ES-I3 (cell line): ENCODE data around the gene ZFYVE16.
"Not testable (repeated sequence)": the region's sequence is repeated elsewhere in the genome, so short reads cannot be mapped to it uniquely, and the experiment has no call there.

Experiments
- H3K36me3 ChIP-seq: 2 replicates; pipeline ENCODE4 v1.6.1; 2013; ENCODE audit warnings: mild to moderate bottlenecking, low read length, control low read depth, moderate library complexity; ENCODE audit not compliant: insufficient read depth
- H3K4me1 ChIP-seq: 2 replicates; pipeline ENCODE4 v1.6.1; 2013; ENCODE audit warnings: mild to moderate bottlenecking, control low read depth, low read length; ENCODE audit not compliant: insufficient read depth
- H3K9ac ChIP-seq: 2 replicates; pipeline ENCODE4 v1.6.1; 2013; ENCODE audit warnings: low read depth, mild to moderate bottlenecking, low read length, moderate library complexity
- H3K9me3 ChIP-seq: 2 replicates; pipeline ENCODE4 v1.6.1; 2013; ENCODE audit warnings: mild to moderate bottlenecking, low read length, moderate library complexity; ENCODE audit not compliant: control insufficient read depth, insufficient read depth

The ZFYVE16 gene

DNA sequence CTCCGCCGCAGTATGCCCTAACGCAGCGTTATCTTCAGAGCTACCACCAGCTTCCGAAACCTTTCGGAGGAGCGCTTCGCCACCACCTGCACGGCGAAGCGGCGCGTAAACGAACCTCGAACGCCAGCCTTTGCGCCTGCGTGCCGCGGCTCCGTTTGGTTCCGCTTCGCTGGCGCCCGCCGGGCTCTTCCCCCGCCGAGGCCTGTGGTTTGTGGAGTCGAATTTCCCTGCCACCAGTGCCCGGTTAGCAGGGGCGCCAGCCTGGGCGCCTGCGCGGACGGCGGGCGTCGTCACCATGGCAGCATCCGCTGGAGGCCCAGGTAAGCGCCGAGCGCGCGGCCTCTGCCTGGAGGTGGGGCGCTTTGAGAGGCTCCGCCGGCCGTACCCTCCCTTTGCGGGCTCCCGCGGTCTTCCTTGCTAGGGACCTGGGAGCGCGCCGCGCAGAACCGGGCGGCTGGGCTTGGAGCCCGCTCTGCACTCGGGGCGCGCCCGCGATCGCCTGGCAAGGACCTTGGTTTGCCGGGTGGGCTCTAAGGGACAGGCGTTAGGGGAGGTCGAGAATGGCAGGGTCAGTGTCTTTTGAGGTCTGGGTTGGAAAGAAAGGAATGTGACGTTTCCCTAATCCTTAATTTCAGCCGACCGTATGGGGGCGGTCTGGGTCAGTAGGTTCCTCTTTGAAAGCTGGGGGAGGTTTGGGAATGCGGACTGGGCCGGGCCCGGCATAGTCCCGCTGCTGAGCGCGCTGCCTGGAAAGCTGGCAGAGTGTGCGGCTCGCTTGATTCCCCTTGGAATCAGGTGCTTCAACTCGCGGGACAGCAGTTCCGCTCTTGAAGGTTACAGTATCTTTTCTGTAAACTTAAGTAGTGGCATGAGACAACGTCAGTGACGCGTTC, 80.2 kb downstream of the ZFYVE16 start, which contains the start of gene FAM151B:
Gene FAM151B (plus strand): TSS at position 272 of the 893 bp plus-strand sequence. CDS start 24 bp downstream, at position 296.
- Histone ChIP-seq H3K9ac (peak within 1 kb of the TSS; percentile 63), H3K4me1 (no peaks in the 10 kb centered on the region), H3K36me3 (no peaks in the 10 kb centered on the region), H3K9me3 (no peaks in the 10 kb centered on the region)

DNA sequence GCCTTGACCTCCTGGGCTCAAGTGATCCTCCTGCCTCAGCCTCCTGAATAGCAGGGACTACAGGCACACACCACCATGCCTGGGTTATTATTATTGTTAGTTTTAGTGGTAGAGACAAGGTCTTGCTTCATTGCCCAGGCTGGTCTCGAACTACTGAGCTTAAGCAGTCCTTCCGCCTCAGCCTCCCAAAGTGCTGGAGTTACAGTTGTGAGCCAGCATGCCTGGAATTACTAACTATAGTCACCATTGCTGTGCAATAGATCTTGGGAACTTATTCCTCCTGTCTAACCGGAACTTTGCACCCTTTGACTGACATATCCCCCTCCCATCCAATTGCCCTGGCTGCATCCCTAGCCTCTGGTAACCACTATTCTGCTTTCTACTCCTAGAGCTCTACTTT, 83.4 kb downstream of the ZFYVE16 start:
- H3K36me3 ChIP-seq: no peaks in the 10 kb centered on the region
- H3K4me1 ChIP-seq: no peaks in the 10 kb centered on the region
- no peaks in the 10 kb centered on the region for H3K9me3 ChIP-seq
- no peak overlapping the region for H3K9ac ChIP-seq

DNA sequence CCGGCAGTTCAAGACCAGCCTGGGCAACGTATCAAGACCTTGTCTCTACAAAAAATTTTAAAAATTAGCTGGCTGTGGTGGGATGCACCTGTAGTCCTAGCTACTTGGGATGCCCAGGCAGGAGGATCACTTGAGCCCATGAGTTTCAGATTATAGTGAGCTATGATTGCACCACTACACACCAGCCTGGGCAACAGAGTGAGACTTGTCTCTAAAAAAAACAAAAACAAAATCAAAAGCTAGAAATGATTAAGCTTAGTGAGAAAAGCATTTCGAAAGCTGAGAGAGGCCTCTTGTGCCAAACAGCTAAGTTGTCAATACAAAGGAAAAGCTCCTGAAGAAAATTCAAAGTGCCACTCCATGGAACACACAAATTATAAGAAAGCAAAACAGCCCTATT, 84.9 kb downstream of the ZFYVE16 start:
- no peak overlapping the region for H3K9ac ChIP-seq
- no peaks in the 10 kb centered on the region for H3K9me3 ChIP-seq
- no peaks in the 10 kb centered on the region for H3K36me3 ChIP-seq
- no peaks in the 10 kb centered on the region for H3K4me1 ChIP-seq

DNA sequence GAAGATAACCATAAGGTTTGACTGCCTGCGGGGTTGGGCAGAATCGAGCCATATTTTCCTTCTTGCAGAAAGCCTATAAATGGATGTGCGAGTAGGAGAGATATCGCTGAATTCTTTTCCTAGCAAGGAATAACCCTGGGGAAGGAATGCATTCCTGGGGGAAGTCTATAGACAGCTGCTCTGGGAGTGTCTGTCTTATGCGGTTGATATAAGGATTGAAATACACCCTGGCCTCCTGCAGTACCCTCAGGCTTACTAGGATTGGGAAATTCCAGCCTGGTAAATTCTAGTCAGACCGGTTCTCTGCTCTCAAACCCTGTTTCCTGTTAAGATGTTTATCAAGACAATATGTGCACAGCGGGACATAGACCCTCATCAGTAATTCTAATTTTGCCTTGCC, 85.6 kb downstream of the ZFYVE16 start:
- not testable (repeated sequence) for H3K36me3 ChIP-seq, H3K9ac ChIP-seq, H3K4me1 ChIP-seq, H3K9me3 ChIP-seq

DNA sequence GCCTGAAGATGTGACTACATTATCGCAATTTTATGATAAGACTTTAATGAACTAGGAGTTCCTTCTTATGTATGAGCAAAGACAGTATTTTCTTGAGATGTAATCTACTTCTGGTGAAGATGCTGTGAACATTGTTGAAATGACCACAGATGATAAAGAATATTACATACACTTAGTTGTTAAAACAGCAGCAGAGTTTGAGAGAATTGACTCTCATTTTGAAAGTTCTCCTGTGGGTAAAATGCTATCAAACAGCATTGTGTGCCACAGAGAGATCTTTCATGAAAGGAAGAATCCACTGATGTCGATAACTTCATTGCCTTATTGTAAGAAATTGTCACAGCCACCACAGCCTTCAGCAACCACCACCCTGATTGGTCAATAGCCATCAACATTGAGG, 88.0 kb downstream of the ZFYVE16 start:
- Histone ChIP-seq H3K36me3 (no peaks in the 10 kb centered on the region), H3K4me1 (no peaks in the 10 kb centered on the region), H3K9ac (no peak overlapping the region), H3K9me3 (no peaks in the 10 kb centered on the region)

DNA sequence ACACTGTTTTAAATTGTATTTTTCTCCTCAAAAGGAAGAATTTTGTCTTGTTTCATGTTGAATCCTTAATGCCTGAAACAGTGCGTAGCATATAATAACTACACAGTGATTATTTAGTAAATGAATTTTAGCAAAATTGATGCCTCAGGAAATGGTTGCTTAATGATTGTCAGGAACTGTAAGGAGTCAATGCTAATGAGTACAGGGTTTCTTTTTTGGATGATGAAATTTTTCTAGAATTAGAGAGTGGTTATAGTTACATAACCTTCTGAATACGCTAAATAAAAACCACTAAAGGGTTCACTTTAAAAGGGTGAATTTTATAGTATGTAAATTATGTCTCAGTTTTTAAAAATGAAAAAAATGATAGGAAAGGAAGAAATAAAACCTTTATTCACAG, 94.9 kb downstream of the ZFYVE16 start:
- Histone ChIP-seq H3K36me3 (no peaks in the 10 kb centered on the region), H3K9ac (no peak overlapping the region; the same call in 1 of the 2 replicates), H3K9me3 (no peaks in the 10 kb centered on the region), H3K4me1 (no peaks in the 10 kb centered on the region)

DNA sequence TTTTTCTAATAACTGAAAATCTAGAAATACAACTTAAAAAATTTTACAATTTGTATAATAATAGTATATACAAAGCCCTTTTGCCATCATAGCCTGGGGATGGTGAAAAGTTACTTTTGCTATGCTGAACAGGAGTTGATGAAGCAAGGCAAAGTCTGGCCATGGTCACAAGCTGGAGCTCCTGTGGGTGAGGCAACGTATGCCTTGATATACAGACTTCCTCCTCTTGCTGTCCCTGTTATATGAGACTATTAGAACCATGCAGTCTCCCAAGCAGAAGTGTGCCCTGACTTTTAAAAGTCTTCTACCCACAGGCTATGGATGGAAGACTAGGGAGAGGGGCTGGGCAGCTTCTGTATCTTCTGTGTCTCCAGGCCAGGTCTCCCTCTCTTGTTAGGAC, 95.8 kb downstream of the ZFYVE16 start:
- no peaks in the 10 kb centered on the region for H3K36me3 ChIP-seq
- no peaks in the 10 kb centered on the region for H3K9me3 ChIP-seq
- H3K4me1 ChIP-seq: no peaks in the 10 kb centered on the region
- H3K9ac ChIP-seq: no peak overlapping the region

DNA sequence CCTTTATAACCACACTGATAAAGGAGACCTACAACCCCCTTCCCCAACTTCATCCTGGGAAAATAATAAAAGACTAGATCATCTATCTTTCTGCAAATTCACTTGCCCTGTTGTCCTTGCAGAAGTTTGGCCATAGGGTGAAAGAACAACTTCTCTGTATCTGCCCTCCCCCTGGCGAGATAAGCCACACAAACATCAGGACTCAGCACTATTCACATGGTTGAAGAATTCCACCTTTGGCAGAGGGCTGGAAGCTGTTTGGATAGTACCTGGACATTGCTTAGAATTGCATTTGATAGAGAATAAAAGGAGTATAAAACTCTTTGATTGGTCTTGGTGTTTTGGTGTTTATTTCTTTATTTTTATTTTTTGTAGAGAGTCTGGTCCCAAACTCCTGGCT, 97.0 kb downstream of the ZFYVE16 start:
- no peaks in the 10 kb centered on the region for H3K9me3 ChIP-seq
- H3K4me1 ChIP-seq: no peaks in the 10 kb centered on the region
- no peak overlapping the region for H3K9ac ChIP-seq
- H3K36me3 ChIP-seq: no peaks in the 10 kb centered on the region

DNA sequence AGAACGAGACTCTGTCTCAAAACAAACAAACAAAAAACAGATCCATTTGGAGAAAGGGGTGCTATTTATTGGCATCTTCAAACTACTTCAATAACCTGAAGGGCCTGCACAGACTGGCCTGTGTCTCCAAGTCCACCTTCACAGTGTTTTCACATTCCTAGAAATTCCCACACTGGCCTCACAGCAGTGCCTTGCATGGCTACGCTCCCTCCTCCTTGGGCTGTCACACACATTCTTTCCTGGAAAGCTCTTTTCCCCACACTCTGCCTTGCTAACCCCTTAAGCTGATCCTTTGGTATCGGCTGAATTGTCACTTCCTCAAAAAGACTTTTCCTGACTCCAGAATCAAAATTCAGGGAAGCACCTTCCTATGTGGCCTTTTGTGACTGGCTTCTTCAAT, 99.8 kb downstream of the ZFYVE16 start:
- Histone ChIP-seq H3K36me3 (no peaks in the 10 kb centered on the region), H3K4me1 (no peaks in the 10 kb centered on the region), H3K9me3 (no peaks in the 10 kb centered on the region), H3K9ac (no peak overlapping the region)

DNA sequence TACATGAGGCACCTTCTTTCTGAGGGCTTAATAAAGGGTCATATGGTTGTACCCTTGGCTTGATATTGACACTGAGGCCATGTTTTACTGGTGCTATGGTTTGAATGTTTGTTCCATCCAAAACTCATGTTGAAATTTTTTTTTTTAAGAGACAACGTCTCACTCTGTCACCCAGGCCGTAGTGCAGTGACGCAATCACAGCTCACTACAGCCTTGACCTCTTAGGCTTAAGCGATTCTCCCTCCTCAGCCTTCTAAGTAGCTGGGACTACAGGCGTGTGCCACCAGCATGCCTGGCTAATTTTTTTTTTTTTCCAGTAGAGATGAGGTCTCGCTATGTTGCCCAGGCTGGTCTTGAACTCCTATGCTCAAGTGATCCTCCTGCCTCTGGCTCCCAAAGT, 101.0 kb downstream of the ZFYVE16 start:
- Histone ChIP-seq H3K36me3 (no peaks in the 10 kb centered on the region), H3K9ac (no peak overlapping the region), H3K9me3 (no peaks in the 10 kb centered on the region), H3K4me1 (no peaks in the 10 kb centered on the region)

DNA sequence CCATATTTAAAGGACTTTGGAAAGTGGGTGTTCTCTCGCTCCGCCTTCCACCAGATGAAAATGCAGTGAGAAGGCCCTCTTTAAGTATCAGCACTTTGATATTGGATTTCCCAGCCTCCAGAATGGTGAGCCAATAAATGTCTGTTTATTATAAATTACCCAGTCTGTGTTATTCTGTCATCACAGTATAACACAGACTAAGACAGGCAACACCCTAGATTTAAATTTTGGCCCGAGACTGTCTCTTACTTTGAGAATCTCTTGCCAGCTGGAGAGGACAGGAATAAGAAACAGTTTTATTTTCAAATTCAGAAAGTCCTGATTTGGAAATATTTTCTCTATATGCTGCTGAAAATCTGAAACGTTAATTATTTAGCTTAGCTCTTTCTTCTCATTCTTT, 101.5 kb downstream of the ZFYVE16 start:
- H3K9me3 ChIP-seq: no peaks in the 10 kb centered on the region
- no peaks in the 10 kb centered on the region for H3K36me3 ChIP-seq
- H3K9ac ChIP-seq: no peak overlapping the region
- no peaks in the 10 kb centered on the region for H3K4me1 ChIP-seq

DNA sequence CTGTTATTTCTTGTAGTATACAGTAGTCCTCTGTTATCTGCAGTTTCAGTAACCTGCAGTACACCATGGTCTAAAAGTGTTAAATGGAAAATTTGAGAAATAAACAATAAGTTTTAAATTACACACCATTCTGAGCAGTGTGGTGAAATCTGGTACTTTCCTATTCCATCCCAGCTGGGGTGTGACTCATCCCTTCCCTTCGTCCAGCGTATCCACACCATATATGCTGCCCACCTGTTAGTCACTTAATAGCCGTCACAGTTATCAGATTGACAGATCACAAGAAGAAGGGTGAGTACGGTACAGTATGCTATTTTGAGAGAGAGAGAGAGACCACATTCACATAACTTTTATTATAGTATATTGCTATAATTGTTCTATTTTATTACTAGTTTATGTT, 109.0 kb downstream of the ZFYVE16 start:
- no peaks in the 10 kb centered on the region for H3K4me1 ChIP-seq
- no peaks in the 10 kb centered on the region for H3K36me3 ChIP-seq
- no peak overlapping the region for H3K9ac ChIP-seq
- H3K9me3 ChIP-seq: no peaks in the 10 kb centered on the region
